Naive thymus-derived CD4-positive, alpha-beta T cell (primary cell): ENCODE results near the gene NUDT8. TPM values are rescaled to one million over a fixed set of nuclear protein-coding genes. Genes with fewer than 3 reads are reported as not detected.
"Not testable (repeated sequence)": the region's sequence is repeated elsewhere in the genome, so short reads cannot be mapped to it uniquely, and the experiment has no call there.

Experiments used
- ATAC-seq: fragments of 150-1000 bp; cut with Tn5 transposase; 2 replicates; pipeline ENCODE4 v1.10.0; 2021; ENCODE audit warnings: mild to moderate bottlenecking, moderate library complexity
- CTCF ChIA-PET: fragments of 350-600 bp; sonication (Branson Sonifier 250); formaldehyde crosslinking; loops from one replicate; lab custom pipeline; 2021; ENCODE audit warnings: antibody characterized with exemption; lab: Charles Lee
- POLR2A ChIA-PET: fragments of 350-600 bp; sonication (Branson Sonifier 250); formaldehyde crosslinking; loops from one replicate; lab custom pipeline; 2021; ENCODE audit warnings: antibody characterized with exemption, inconsistent platforms; lab: Charles Lee
- DNase-seq, 9 donors: peaks; one replicate each; pipeline versions ENCODE4 v3.0.0 to v3.0.0-alpha.2; 2020 to 2022; ENCODE audit warnings: mixed read lengths in 1 of 9
- H3K27ac ChIP-seq: one replicate; pipeline ENCODE4 v1.7.0; 2013; ENCODE audit warnings: mild to moderate bottlenecking, low read depth, low read length, moderate library complexity
- H3K27me3 ChIP-seq, 2 donors: one replicate each; pipeline ENCODE4 v1.7.0; 2013; ENCODE audit warnings: low read length in 2 of 2, mild to moderate bottlenecking in 2 of 2, moderate library complexity in 2 of 2; ENCODE audit not compliant: control insufficient read depth in 2 of 2, insufficient read depth in 2 of 2
- H3K36me3 ChIP-seq, 3 experiments: 1 replicate in 2 of 3; 2 replicates in 1 of 3; pipeline ENCODE4 v1.7.0; 2013; ENCODE audit warnings: low read length in 3 of 3, mild to moderate bottlenecking in 3 of 3, moderate library complexity in 1 of 3; ENCODE audit not compliant: insufficient read depth in 3 of 3, control insufficient read depth in 2 of 3
- H3K4me1 ChIP-seq, 2 donors: one replicate each; pipeline ENCODE4 v1.7.0; 2013; ENCODE audit warnings: low read length in 2 of 2, mild to moderate bottlenecking in 2 of 2, moderate library complexity in 1 of 2; ENCODE audit not compliant: control insufficient read depth in 2 of 2, insufficient read depth in 2 of 2
- H3K4me3 ChIP-seq: 2 replicates; pipeline ENCODE4 v1.7.0; 2013; ENCODE audit warnings: mild to moderate bottlenecking, low read length
- H3K9me3 ChIP-seq, 3 experiments: 1 replicate in 2 of 3; 2 replicates in 1 of 3; pipeline ENCODE4 v1.7.0; 2013; ENCODE audit warnings: low read length in 3 of 3; ENCODE audit not compliant: control insufficient read depth in 2 of 3
- H3K27ac Mint-ChIP-seq, 9 donors: one replicate each; pipeline ENCODE4 v1.8.0; 2020 to 2022; ENCODE audit warnings: mixed read lengths in 9 of 9, mild to moderate bottlenecking in 8 of 9, moderate library complexity in 5 of 9, inconsistent platforms in 2 of 9
- H3K27me3 Mint-ChIP-seq, 5 donors: one replicate each; pipeline ENCODE4 v1.8.0; 2021 to 2022; ENCODE audit warnings: mixed read lengths in 5 of 5, mild to moderate bottlenecking in 1 of 5
- H3K36me3 Mint-ChIP-seq, 5 donors: one replicate each; pipeline ENCODE4 v1.8.0; 2020 to 2022; ENCODE audit warnings: mixed read lengths in 5 of 5, mild to moderate bottlenecking in 3 of 5, inconsistent platforms in 1 of 5
- H3K4me1 Mint-ChIP-seq, 7 donors: one replicate each; pipeline ENCODE4 v1.8.0; 2020 to 2022; ENCODE audit warnings: mixed read lengths in 7 of 7, mild to moderate bottlenecking in 3 of 7, inconsistent platforms in 1 of 7
- H3K4me3 Mint-ChIP-seq, 10 donors: one replicate each; pipeline ENCODE4 v1.8.0; 2020 to 2022; ENCODE audit warnings: mild to moderate bottlenecking in 10 of 10, mixed read lengths in 10 of 10, moderate library complexity in 6 of 10, inconsistent platforms in 2 of 10
- H3K9me3 Mint-ChIP-seq, 11 donors: one replicate each; pipeline ENCODE4 v1.8.0; 2020 to 2022; ENCODE audit warnings: mixed read lengths in 11 of 11, mild to moderate bottlenecking in 4 of 11, inconsistent platforms in 1 of 11, moderate library complexity in 1 of 11
- intact Hi-C, 2 donors: fragments of 100-400 bp; cut with micrococcal nuclease; formaldehyde crosslinking; loops; one replicate each; pipeline ENCODE4 v1.15.1; 2023
- polyA plus RNA-seq, 2 donors: library from polyadenylated mRNA; unstranded; fragments of 300-500 nt; fragmentation: Illumina TruSeq; gene quantifications; one replicate each; pipeline ENCODE4 v1.2.3, GENCODE V29; 2021
- total RNA-seq, 6 experiments: library from RNA in 5 of 6; stranded (reverse) in 5 of 6; gene quantifications; 1 replicate in 5 of 6; 2 replicates in 1 of 6; pipeline ENCODE4 v1.2.3 and lab custom pipeline; 2021 to 2026

Gene NUDT8
- total and polyA plus RNA-seq, 7 experiments from 2014 or later = 3.1 to 10.4 (median 3.8) TPM

DNA sequence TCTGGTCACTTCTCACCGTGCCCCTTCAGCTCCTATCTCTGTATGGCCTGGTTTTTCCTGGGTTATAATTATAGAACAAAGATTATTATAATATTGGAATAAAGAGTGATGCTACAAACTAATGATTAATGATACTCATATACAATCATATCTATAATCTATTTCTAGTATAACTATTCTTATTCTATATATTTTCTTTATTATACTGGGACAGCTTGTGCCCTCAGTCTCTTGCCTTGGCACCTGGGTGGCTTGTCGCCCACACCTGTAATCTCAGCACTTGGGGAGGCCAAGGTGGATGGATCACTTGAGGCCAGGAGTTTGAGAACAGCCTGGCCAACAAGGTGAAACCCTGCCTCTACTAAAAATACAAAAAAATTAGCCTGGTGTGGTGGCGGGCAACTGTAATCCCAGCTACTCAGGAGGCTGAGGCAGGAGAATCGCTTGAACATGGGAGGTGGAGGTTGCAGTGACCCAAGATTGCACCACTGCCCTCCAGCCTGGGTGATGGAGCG lies 30.0 kb upstream of the NUDT8 start:
- H3K9me3 Mint-ChIP-seq, H3K36me3 Mint-ChIP-seq, ATAC-seq, DNase-seq, H3K4me3 Mint-ChIP-seq, H3K9me3 ChIP-seq, H3K4me1 Mint-ChIP-seq, H3K27me3 ChIP-seq, H3K4me1 ChIP-seq, H3K27me3 Mint-ChIP-seq, H3K27ac ChIP-seq, H3K36me3 ChIP-seq, H3K27ac Mint-ChIP-seq, H3K4me3 ChIP-seq: not testable (repeated sequence)
- ChIA-PET CTCF (interaction anchor here (1.0 to 2.4 kb wide), 6 partner anchors 9 to 46 kb away, joined by 3 to 13 read pairs (median 7); partner anchors contain the start of genes ACY3 and NUDT8), POLR2A (interaction anchor here (0.6 to 1.8 kb wide), 4 partner anchors 11 to 265 kb away, joined by 3 to 7 read pairs (median 4); partner anchors contain the start of gene NUDT8)
- intact Hi-C loops = loop anchor here (1.0 to 2.0 kb wide), 7 partner anchors 11 to 302 kb away; partner anchors contain the start of gene NUDT8 (in 2 of the 2)

DNA sequence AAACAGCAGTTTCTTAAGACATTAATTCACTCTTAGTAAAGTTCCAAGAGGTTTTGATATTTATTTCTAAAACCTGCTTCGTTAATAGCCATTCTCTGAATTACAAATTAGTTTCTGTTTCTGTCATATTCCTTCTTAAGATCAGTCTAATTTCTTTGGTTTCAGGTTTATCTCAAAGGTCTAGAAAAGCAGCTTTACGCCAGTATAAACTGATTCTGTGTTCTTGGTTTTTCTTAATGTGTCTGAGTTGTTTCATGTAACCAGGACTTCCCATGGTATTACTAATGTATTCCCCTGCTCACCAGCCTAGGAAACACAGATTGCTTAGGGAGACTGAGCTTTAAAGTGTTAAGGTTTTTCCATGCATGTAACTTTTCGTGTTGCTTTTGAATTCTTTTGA lies 27.6 kb upstream of the NUDT8 start:
- intact Hi-C loops = no loop called here
- POLR2A ChIA-PET = no interaction called here
- no peak overlapping the region for H3K4me3 Mint-ChIP-seq
- CTCF ChIA-PET = interaction anchor here (2.2 kb wide), 1 partner anchor 28 kb away, joined by 11 read pairs; the partner anchor contains the start of gene NUDT8
- peaks cover 0 to 14% (median 0%) of the 10 kb centered on the region in 5 donors for H3K27me3 Mint-ChIP-seq
- Histone ChIP-seq H3K4me3 (no peak overlapping the region), H3K9me3 (no peaks in the 10 kb centered on the region), H3K27me3 (no peaks in the 10 kb centered on the region), H3K27ac (no peak overlapping the region), H3K36me3 (no peaks in the 10 kb centered on the region), H3K4me1 (no peaks in the 10 kb centered on the region)
- H3K27ac Mint-ChIP-seq = no peak overlapping the region
- peaks cover 0 to 3% (median 0%) of the 10 kb centered on the region in 7 donors for H3K4me1 Mint-ChIP-seq
- no peak for ATAC-seq
- no peaks in the 10 kb centered on the region for H3K9me3 Mint-ChIP-seq
- no peak for DNase-seq
- H3K36me3 Mint-ChIP-seq = no peaks in the 10 kb centered on the region

DNA sequence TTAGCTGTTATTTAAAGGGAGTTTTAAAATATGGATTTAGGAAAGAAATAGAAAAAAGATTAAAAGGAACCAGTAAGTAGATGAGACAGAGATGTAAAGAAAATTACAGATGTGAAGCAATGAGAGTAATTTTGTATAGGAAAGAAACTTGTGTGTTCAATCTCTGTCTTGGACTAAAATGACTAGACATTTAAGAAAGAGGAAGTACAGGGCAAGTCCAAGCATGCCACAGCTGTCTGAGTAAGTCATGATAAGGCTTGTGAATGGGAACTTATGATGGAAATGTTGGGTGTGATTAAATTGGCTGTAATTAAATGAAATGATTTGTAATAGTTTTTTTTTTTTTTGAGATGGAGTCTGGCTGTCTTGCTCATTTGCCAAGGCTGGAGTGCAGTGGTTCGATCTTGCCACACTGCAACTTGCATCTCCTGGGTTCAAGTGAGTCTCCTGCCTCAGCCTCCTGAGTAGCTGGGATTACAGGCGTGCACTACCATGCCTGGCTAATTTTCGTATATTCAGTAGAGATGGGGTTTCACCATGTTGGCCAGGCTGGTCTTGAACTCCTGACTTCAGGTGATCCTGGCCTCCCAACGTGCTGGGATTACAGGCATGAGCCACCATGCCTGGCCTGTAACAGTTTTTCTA lies 26.7 kb upstream of the NUDT8 start:
- ChIA-PET CTCF (interaction anchor here (0.9 to 2.2 kb wide), 2 partner anchors 27 to 42 kb away, joined by 3 to 11 read pairs; partner anchors contain the start of gene NUDT8), POLR2A (interaction anchor here (0.6 to 1.0 kb wide), 3 partner anchors 10 to 41 kb away, joined by 3 read pairs; partner anchors contain the start of gene NUDT8)
- H3K36me3 ChIP-seq = no peaks in the 10 kb centered on the region
- no peaks in the 10 kb centered on the region for H3K36me3 Mint-ChIP-seq
- H3K27ac ChIP-seq = no peak overlapping the region
- H3K27me3 Mint-ChIP-seq = peaks cover 0 to 17% (median 0%) of the 10 kb centered on the region in 5 donors
- intact Hi-C loops = no loop called here
- H3K27ac Mint-ChIP-seq = peak overlapping the region in 1 of 9 donors; percentile 49
- no peak overlapping the region for H3K4me3 Mint-ChIP-seq
- H3K27me3 ChIP-seq = no peaks in the 10 kb centered on the region
- H3K4me3 ChIP-seq = no peak overlapping the region
- no peaks in the 10 kb centered on the region for H3K9me3 Mint-ChIP-seq
- DNase-seq = no peak
- no peak for ATAC-seq
- H3K4me1 Mint-ChIP-seq = peaks cover 0 to 5% (median 0%) of the 10 kb centered on the region in 7 donors
- H3K9me3 ChIP-seq = no peaks in the 10 kb centered on the region
- no peaks in the 10 kb centered on the region for H3K4me1 ChIP-seq

DNA sequence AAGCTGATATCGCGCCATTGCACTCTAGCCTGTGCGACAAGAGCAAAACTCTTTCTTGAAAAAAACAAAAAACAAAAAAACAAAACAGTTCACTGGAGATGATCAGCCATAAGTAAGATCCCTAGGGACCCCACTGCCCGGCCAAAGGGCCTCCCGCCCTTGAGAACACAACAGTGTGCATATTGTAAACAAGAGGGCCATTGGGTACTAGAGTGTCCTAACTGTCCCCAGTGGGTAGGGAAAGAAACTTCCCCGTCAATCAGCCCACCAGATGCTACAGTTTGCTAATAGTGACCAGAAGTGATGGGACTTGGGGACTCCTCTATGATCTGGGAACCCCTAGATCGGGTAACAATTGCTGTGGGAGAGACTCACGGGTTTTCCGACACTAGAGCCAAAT lies 24.5 kb upstream of the NUDT8 start:
- H3K4me1 ChIP-seq = peaks cover 0 to 11% of the 10 kb centered on the region in 2 donors
- no peaks in the 10 kb centered on the region for H3K36me3 Mint-ChIP-seq
- H3K27me3 Mint-ChIP-seq = peaks cover 0 to 12% (median 0%) of the 10 kb centered on the region in 5 donors
- no peaks in the 10 kb centered on the region for H3K36me3 ChIP-seq
- ChIA-PET CTCF (interaction anchor here (0.9 kb wide), 1 partner anchor 25 kb away, joined by 3 read pairs; the partner anchor contains the start of gene NUDT8), POLR2A (no interaction called here)
- peaks cover 0 to 15% (median 12%) of the 10 kb centered on the region in 7 donors for H3K4me1 Mint-ChIP-seq
- no peak for DNase-seq
- intact Hi-C loops = no loop called here
- H3K4me3 ChIP-seq = no peak overlapping the region
- no peak for ATAC-seq
- H3K27ac ChIP-seq = no peak overlapping the region
- H3K9me3 Mint-ChIP-seq = no peaks in the 10 kb centered on the region
- H3K27me3 ChIP-seq = no peaks in the 10 kb centered on the region
- no peak overlapping the region for H3K27ac Mint-ChIP-seq
- H3K9me3 ChIP-seq = no peaks in the 10 kb centered on the region
- H3K4me3 Mint-ChIP-seq = no peak overlapping the region

DNA sequence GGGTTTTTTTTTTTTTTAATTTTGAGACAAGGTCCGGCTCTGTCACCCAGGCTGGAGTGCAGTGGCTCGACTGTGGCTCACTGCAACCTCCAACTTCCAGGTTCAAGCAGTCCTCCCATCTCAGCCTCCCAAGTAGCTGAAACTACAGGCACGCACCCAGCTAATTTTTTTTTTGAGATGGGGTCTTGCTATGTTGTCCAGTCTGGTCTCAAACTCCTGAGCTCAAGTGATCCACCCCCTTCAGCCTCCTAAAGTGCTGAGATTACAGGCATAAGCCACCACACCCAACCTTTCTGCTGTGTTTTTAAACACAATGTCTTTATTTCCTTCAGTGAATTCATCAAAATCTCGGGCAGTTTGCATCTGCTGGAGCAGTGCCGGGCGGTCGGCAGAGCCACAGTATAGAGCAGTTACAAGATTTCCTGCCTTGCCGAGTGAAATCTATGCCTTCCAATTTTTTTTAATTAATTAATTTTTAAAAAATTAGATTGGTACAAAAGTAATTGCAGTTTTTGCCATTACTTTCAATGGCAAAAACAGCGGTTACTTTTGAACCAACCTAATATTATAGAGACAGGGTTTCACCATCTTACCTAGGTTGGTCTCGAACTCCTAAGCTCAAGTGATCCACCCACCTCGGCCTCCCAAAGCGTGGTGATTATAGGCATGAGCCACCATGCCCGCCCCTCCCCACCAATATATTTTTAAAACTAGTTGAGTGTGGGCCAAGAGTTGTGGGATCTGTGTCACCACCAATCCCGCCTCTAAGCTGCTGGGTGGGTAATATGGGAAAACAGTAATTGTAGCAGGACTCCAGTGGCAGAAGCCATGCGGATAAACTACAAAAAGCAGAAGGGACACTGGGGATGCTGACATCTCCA lies 23.5 kb upstream of the NUDT8 start:
- Histone ChIP-seq H3K27me3 (no peaks in the 10 kb centered on the region), H3K9me3 (no peaks in the 10 kb centered on the region), H3K27ac (no peak overlapping the region), H3K4me3 (no peak overlapping the region), H3K36me3 (no peaks in the 10 kb centered on the region), H3K4me1 (peaks cover 5 to 19% of the 10 kb centered on the region in 2 donors)
- H3K36me3 Mint-ChIP-seq = no peaks in the 10 kb centered on the region
- H3K27ac Mint-ChIP-seq = no peak overlapping the region
- peaks cover 0 to 12% (median 0%) of the 10 kb centered on the region in 5 donors for H3K27me3 Mint-ChIP-seq
- ChIA-PET POLR2A (interaction anchor here (0.6 to 0.7 kb wide), 2 partner anchors 21 to 37 kb away, joined by 3 to 4 read pairs; no protein-coding TSS in a partner anchor), CTCF (interaction anchor here (0.6 kb wide), 1 partner anchor 310 kb away, joined by 3 read pairs; no protein-coding TSS in a partner anchor)
- intact Hi-C loops = no loop called here
- H3K9me3 Mint-ChIP-seq = no peaks in the 10 kb centered on the region
- H3K4me3 Mint-ChIP-seq = no peak overlapping the region
- ATAC-seq (no peak), DNase-seq (no peak)
- peaks cover 0 to 20% (median 15%) of the 10 kb centered on the region in 7 donors for H3K4me1 Mint-ChIP-seq
